Neural progenitor cell (in vitro differentiated cells): ENCODE measurements around the gene VTN.

Experiments
- EZH2 ChIP-seq: fragments of 200-600 bp; sonication (generic); IDR thresholded peaks from 2 replicates; pipeline ENCODE4 v1.6.1; 2017; ENCODE audit warnings: antibody characterized with exemption, mild to moderate bottlenecking, moderate library complexity
- EZH2phosphoT487 ChIP-seq: fragments of 200-600 bp; sonication (generic); IDR thresholded peaks from 2 replicates; pipeline ENCODE4 v1.6.1; 2017; ENCODE audit warnings: antibody characterized with exemption

DNA sequence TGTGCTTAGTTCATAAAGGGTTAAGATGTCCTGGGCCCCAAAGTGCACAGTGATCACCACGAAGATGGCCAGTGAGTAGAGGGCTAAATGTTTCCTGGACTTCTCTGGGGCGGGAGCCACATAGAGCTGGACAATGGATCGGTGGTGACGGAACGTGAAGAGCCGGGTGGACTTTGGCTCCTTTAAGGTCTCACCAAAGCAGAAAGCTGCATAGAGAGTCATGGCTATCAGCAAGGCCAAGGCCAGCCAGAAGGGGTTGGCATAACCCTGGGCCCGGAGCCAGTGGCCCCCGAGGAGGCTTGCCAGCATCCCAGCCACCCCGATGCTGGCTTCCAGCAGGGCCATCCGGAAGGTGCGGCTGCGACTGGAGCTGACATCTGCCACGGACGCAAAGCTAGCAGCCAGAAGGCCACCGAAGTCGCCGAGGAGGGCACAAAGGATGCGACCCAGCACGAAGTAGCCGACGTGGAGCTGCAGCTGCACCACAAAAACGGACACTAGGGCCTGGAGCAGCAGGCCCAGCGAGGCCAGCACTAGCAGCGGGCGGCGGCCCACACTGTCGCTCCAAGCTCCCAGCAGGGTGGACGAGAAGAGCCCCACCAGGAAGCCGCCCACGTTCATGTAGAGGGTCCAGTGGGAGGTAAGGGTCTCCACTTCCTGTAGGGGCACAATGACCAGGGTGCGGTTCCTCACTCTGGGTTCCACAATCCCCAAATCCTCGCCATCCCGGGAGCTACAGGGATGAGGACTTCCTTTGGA, 34.9 kb upstream of the VTN start:
- TF ChIP-seq EZH2phosphoT487 (no peak), EZH2 (no peak)
